Skeletal muscle satellite cell (primary cell): ENCODE results near the gene AP2A1.

Experiments used
- H3K27me3 ChIP-seq: 2 replicates; pipeline ENCODE4 v1.7.0; 2013; ENCODE audit warnings: low read length; ENCODE audit not compliant: control insufficient read depth, insufficient read depth
- H3K36me3 ChIP-seq: 2 replicates; pipeline ENCODE4 v1.7.0; 2013; ENCODE audit warnings: mild to moderate bottlenecking, control low read depth, low read length; ENCODE audit not compliant: insufficient read depth
- H3K4me1 ChIP-seq: 2 replicates; pipeline ENCODE4 v1.7.0; 2013; ENCODE audit warnings: low read length; ENCODE audit not compliant: control insufficient read depth, insufficient read depth
- H3K4me2 ChIP-seq: 2 replicates; pipeline ENCODE4 v1.7.0; 2013; ENCODE audit warnings: mild to moderate bottlenecking, low read length
- H3K4me3 ChIP-seq: 2 replicates; pipeline ENCODE4 v1.7.0; 2013; ENCODE audit warnings: low read length
- H3K9ac ChIP-seq: 2 replicates; pipeline ENCODE4 v1.7.0; 2013; ENCODE audit warnings: mild to moderate bottlenecking, low read depth, low read length, moderate library complexity
- H3K9me3 ChIP-seq: replicated peaks from 2 replicates; pipeline ENCODE4 v1.7.0; 2013; ENCODE audit warnings: mild to moderate bottlenecking, control low read depth, low read length

AP2A1 gene

GRCh38 chr19:49847731-49848696, 81.2 kb downstream of the AP2A1 start:
- Histone ChIP-seq H3K4me1 (peaks cover 27% of the 10 kb centered on the region), H3K27me3 (no peaks in the 10 kb centered on the region)

GRCh38 chr19:49848938-49849337, 82.1 kb downstream of the AP2A1 start:
- H3K36me3 ChIP-seq = peaks cover 4% of the 10 kb centered on the region
- no peak overlapping the region for H3K4me3 ChIP-seq
- H3K4me1 ChIP-seq = peaks cover 27% of the 10 kb centered on the region
- no peak overlapping the region for H3K4me2 ChIP-seq
- H3K9ac ChIP-seq = no peak overlapping the region
- no peaks in the 10 kb centered on the region for H3K27me3 ChIP-seq
- H3K9me3 ChIP-seq = no peaks in the 10 kb centered on the region

More at GRCh38 chr19:49847731-49848696, 81.2 kb downstream of the AP2A1 start:
- Histone ChIP-seq H3K9ac (no peak overlapping the region), H3K4me2 (peak overlapping the region; percentile 42), H3K4me3 (no peak overlapping the region), H3K36me3 (peaks cover 4% of the 10 kb centered on the region), H3K9me3 (no peaks in the 10 kb centered on the region)

GRCh38 chr19:49849433-49850220, 82.8 kb downstream of the AP2A1 start:
- H3K4me1 ChIP-seq = peaks cover 27% of the 10 kb centered on the region
- H3K9me3 ChIP-seq = no peaks in the 10 kb centered on the region
- H3K9ac ChIP-seq = no peak overlapping the region
- H3K4me3 ChIP-seq = peak overlapping the region; percentile 85
- H3K36me3 ChIP-seq = peaks cover 4% of the 10 kb centered on the region
- H3K4me2 ChIP-seq = peak overlapping the region; percentile 89
- H3K27me3 ChIP-seq = no peaks in the 10 kb centered on the region

GRCh38 chr19:49850221-49850486, 83.4 kb downstream of the AP2A1 start:
- Histone ChIP-seq H3K9me3 (no peaks in the 10 kb centered on the region), H3K4me2 (peak overlapping the region; percentile 89), H3K27me3 (no peaks in the 10 kb centered on the region), H3K4me3 (peak overlapping the region; percentile 85), H3K9ac (peak overlapping the region; percentile 97), H3K36me3 (peaks cover 9% of the 10 kb centered on the region), H3K4me1 (peaks cover 27% of the 10 kb centered on the region)

GRCh38 chr19:49850487-49851342, 83.9 kb downstream of the AP2A1 start, which contains the start of gene PTOV1:
TSS of gene PTOV1 (plus strand) at chr19:49851159.
- Histone ChIP-seq H3K4me3 (peak within 1 kb of the TSS; percentile 85), H3K9me3 (no peaks in the 10 kb centered on the region), H3K4me2 (peak within 1 kb of the TSS; percentile 99), H3K27me3 (no peaks in the 10 kb centered on the region), H3K4me1 (peaks cover 27% of the 10 kb centered on the region), H3K9ac (peak within 1 kb of the TSS; percentile 97), H3K36me3 (peaks cover 14% of the 10 kb centered on the region)

- Histone ChIP-seq H3K9ac (peak overlapping the region; percentile 97), H3K4me3 (peak overlapping the region; percentile 85), H3K4me1 (peaks cover 27% of the 10 kb centered on the region), H3K9me3 (no peaks in the 10 kb centered on the region), H3K4me2 (peak overlapping the region; percentile 99), H3K36me3 (peaks cover 24% of the 10 kb centered on the region), H3K27me3 (no peaks in the 10 kb centered on the region)
Observed at GRCh38 chr19:49851456-49852259, 84.9 kb downstream of the AP2A1 start.

- H3K27me3 ChIP-seq = no peaks in the 10 kb centered on the region
- H3K4me2 ChIP-seq = peak overlapping the region; percentile 99
- peaks cover 32% of the 10 kb centered on the region for H3K4me1 ChIP-seq
- H3K9ac ChIP-seq = peak overlapping the region; percentile 56
- H3K36me3 ChIP-seq = peaks cover 32% of the 10 kb centered on the region
- H3K9me3 ChIP-seq = no peaks in the 10 kb centered on the region
- H3K4me3 ChIP-seq = peak overlapping the region; percentile 85
Observed at GRCh38 chr19:49852631-49853126, 85.9 kb downstream of the AP2A1 start.

- H3K9ac ChIP-seq = no peak overlapping the region
- H3K27me3 ChIP-seq = no peaks in the 10 kb centered on the region
- H3K9me3 ChIP-seq = no peaks in the 10 kb centered on the region
- H3K36me3 ChIP-seq = peaks cover 44% of the 10 kb centered on the region
- peak overlapping the region; percentile 19 for H3K4me2 ChIP-seq
- peaks cover 34% of the 10 kb centered on the region for H3K4me1 ChIP-seq
- H3K4me3 ChIP-seq = no peak overlapping the region
Observed at GRCh38 chr19:49853852-49854377, 87.1 kb downstream of the AP2A1 start.

- Histone ChIP-seq H3K4me2 (no peak overlapping the region), H3K9me3 (no peaks in the 10 kb centered on the region), H3K27me3 (no peaks in the 10 kb centered on the region), H3K4me3 (no peak overlapping the region), H3K4me1 (peaks cover 40% of the 10 kb centered on the region), H3K9ac (no peak overlapping the region), H3K36me3 (peaks cover 45% of the 10 kb centered on the region)
Observed at GRCh38 chr19:49854378-49855263, 87.8 kb downstream of the AP2A1 start.
